GM12878 (cell line): ENCODE measurements around the gene LIFR.

Experiments
- EZH2 ChIP-seq: IDR thresholded peaks from 2 replicates; pipeline ENCODE4 v1.6.1; 2012; ENCODE audit warnings: low read depth, mild to moderate bottlenecking, control low read depth, inconsistent platforms, low read length, borderline replicate concordance; ENCODE audit not compliant: control insufficient read depth
- HCFC1 ChIP-seq: fragments of 150-350 bp; IDR thresholded peaks from 2 replicates; pipeline ENCODE4 v1.6.1; 2014; ENCODE audit warnings: low read length
- PAX5 ChIP-seq: IDR thresholded peaks from 2 replicates; pipeline ENCODE4 v1.6.1; 2011; ENCODE audit warnings: low read depth, low read length, borderline replicate concordance
- PML ChIP-seq: IDR thresholded peaks from 2 replicates; pipeline ENCODE4 v1.6.1; 2012; ENCODE audit warnings: low read length, inconsistent platforms
- TAF1 ChIP-seq: IDR thresholded peaks from 2 replicates; pipeline ENCODE4 v1.6.1; 2011; ENCODE audit warnings: mild to moderate bottlenecking, low read depth, low read length, borderline replicate concordance
- TF ChIP-seq, protein P1 (sequence below), 3 experiments: IDR thresholded peaks in 2 of 3; conservative IDR thresholded peaks in 1 of 3; 2 replicates each; pipeline ENCODE4 v1.5.1; 2011; ENCODE audit warnings: low read depth in 3 of 3, low read length in 3 of 3, mild to moderate bottlenecking in 3 of 3, control low read depth in 2 of 3, moderate library complexity in 2 of 3, inconsistent platforms in 1 of 3, mixed read lengths in 1 of 3; ENCODE audit not compliant: control insufficient read depth in 2 of 3, insufficient read depth in 1 of 3; ENCODE audit errors: extremely low read depth in 1 of 3
- TF ChIP-seq, protein P2 (sequence below): fragments of 450-650 bp; formaldehyde crosslinking; IDR thresholded peaks from 2 replicates; pipeline ENCODE4 v1.4.0; 2020; ENCODE audit warnings: mild to moderate bottlenecking, moderate library complexity
- TF ChIP-seq, protein P3 (sequence below): fragments of 450-650 bp; IDR thresholded peaks from 2 replicates; pipeline ENCODE4 v1.6.1; 2018; ENCODE audit warnings: borderline replicate concordance, mild to moderate bottlenecking; ENCODE audit not compliant: partially characterized antibody
- TF ChIP-seq, protein P4 (sequence below): fragments of 450-650 bp; IDR thresholded peaks from 2 replicates; pipeline ENCODE4 v1.6.1; 2017; ENCODE audit warnings: mild to moderate bottlenecking

DNA sequence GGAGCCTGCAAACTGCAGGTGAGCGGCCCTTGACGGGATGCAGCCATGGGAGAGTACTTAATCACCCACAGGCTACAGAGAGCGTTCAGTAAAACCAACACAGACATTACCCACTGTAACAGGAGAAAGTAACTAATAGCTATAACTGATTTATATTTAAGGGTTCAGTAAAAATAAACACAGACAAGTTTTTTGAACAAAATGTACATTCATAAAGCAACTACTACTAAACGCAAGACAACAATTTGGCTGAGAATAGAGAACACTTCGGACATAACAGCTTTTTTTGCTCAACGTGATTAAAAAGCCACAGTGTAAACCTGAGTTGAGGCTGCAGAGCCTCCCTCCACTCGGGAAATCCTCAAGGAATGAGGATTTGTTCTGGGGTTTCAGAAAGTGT is 61.7 kb downstream of the LIFR start:
- TF ChIP-seq, protein P1, sequence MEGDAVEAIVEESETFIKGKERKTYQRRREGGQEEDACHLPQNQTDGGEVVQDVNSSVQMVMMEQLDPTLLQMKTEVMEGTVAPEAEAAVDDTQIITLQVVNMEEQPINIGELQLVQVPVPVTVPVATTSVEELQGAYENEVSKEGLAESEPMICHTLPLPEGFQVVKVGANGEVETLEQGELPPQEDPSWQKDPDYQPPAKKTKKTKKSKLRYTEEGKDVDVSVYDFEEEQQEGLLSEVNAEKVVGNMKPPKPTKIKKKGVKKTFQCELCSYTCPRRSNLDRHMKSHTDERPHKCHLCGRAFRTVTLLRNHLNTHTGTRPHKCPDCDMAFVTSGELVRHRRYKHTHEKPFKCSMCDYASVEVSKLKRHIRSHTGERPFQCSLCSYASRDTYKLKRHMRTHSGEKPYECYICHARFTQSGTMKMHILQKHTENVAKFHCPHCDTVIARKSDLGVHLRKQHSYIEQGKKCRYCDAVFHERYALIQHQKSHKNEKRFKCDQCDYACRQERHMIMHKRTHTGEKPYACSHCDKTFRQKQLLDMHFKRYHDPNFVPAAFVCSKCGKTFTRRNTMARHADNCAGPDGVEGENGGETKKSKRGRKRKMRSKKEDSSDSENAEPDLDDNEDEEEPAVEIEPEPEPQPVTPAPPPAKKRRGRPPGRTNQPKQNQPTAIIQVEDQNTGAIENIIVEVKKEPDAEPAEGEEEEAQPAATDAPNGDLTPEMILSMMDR (IDR thresholded peaks at IDR 0.05 in 2 of 3, conservative IDR thresholded peaks at IDR 0.05 in 1 of 3; ENCODE audit: control insufficient read depth in 2 of 3, extremely low read depth in 1 of 3, insufficient read depth in 1 of 3, low read depth in 3 of 3, low read length in 3 of 3), result no peak
- TF ChIP-seq PAX5 (no peak), HCFC1 (no peak), EZH2 (no peak), TAF1 (no peak), PML (no peak)
- TF ChIP-seq, protein P2, sequence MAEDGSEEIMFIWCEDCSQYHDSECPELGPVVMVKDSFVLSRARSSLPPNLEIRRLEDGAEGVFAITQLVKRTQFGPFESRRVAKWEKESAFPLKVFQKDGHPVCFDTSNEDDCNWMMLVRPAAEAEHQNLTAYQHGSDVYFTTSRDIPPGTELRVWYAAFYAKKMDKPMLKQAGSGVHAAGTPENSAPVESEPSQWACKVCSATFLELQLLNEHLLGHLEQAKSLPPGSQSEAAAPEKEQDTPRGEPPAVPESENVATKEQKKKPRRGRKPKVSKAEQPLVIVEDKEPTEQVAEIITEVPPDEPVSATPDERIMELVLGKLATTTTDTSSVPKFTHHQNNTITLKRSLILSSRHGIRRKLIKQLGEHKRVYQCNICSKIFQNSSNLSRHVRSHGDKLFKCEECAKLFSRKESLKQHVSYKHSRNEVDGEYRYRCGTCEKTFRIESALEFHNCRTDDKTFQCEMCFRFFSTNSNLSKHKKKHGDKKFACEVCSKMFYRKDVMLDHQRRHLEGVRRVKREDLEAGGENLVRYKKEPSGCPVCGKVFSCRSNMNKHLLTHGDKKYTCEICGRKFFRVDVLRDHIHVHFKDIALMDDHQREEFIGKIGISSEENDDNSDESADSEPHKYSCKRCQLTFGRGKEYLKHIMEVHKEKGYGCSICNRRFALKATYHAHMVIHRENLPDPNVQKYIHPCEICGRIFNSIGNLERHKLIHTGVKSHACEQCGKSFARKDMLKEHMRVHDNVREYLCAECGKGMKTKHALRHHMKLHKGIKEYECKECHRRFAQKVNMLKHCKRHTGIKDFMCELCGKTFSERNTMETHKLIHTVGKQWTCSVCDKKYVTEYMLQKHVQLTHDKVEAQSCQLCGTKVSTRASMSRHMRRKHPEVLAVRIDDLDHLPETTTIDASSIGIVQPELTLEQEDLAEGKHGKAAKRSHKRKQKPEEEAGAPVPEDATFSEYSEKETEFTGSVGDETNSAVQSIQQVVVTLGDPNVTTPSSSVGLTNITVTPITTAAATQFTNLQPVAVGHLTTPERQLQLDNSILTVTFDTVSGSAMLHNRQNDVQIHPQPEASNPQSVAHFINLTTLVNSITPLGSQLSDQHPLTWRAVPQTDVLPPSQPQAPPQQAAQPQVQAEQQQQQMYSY (CRISPR knock-in tag), result no peak
- TF ChIP-seq, protein P3, sequence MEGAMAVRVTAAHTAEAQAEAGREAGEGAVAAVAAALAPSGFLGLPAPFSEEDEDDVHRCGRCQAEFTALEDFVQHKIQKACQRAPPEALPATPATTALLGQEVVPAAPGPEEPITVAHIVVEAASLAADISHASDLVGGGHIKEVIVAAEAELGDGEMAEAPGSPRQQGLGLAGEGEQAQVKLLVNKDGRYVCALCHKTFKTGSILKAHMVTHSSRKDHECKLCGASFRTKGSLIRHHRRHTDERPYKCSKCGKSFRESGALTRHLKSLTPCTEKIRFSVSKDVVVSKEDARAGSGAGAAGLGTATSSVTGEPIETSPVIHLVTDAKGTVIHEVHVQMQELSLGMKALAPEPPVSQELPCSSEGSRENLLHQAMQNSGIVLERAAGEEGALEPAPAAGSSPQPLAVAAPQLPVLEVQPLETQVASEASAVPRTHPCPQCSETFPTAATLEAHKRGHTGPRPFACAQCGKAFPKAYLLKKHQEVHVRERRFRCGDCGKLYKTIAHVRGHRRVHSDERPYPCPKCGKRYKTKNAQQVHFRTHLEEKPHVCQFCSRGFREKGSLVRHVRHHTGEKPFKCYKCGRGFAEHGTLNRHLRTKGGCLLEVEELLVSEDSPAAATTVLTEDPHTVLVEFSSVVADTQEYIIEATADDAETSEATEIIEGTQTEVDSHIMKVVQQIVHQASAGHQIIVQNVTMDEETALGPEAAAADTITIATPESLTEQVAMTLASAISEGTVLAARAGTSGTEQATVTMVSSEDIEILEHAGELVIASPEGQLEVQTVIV, result no peak
- TF ChIP-seq, protein P4, sequence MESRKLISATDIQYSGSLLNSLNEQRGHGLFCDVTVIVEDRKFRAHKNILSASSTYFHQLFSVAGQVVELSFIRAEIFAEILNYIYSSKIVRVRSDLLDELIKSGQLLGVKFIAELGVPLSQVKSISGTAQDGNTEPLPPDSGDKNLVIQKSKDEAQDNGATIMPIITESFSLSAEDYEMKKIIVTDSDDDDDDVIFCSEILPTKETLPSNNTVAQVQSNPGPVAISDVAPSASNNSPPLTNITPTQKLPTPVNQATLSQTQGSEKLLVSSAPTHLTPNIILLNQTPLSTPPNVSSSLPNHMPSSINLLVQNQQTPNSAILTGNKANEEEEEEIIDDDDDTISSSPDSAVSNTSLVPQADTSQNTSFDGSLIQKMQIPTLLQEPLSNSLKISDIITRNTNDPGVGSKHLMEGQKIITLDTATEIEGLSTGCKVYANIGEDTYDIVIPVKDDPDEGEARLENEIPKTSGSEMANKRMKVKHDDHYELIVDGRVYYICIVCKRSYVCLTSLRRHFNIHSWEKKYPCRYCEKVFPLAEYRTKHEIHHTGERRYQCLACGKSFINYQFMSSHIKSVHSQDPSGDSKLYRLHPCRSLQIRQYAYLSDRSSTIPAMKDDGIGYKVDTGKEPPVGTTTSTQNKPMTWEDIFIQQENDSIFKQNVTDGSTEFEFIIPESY, result no peak
